Gastrocnemius medialis (tissue), 4 donors: ENCODE measurements around the gene PTPN23. TPM values are rescaled to one million over a fixed set of nuclear protein-coding genes. Genes with fewer than 3 reads are reported as not detected.

Experiments used
- ATAC-seq, 2 donors: fragments of 150-250 bp; one replicate each; pipeline ENCODE4 v1.9.1; 2016
- DNase-seq, 2 donors: peaks; one replicate each; pipeline ENCODE4 v3.0.0-alpha.2; 2019
- H3K27ac ChIP-seq, 4 donors: fragments of 200-600 bp; sonication (generic); 1 replicate in 1 of 4; 2 replicates in 3 of 4; pipeline ENCODE4 v1.5.1; 2016 to 2018; ENCODE audit warnings: mild to moderate bottlenecking in 2 of 4, moderate library complexity in 1 of 4
- H3K27me3 ChIP-seq, 3 donors: fragments of 200-600 bp; sonication (generic) in 2 of 3; 1 replicate in 1 of 3; 2 replicates in 2 of 3; pipeline versions ENCODE4 v1.5.1 to v1.6.0; 2016 to 2019; ENCODE audit warnings: mild to moderate bottlenecking in 1 of 3, moderate library complexity in 1 of 3
- H3K36me3 ChIP-seq, 2 donors: fragments of 200-600 bp; sonication (generic) in 1 of 2; one replicate each; pipeline ENCODE4 v1.5.1; 2017 to 2018
- H3K4me1 ChIP-seq, 2 donors: fragments of 200-600 bp; sonication (generic) in 1 of 2; one replicate each; pipeline ENCODE4 v1.5.1; 2016 to 2017; ENCODE audit warnings: mild to moderate bottlenecking in 2 of 2
- H3K4me3 ChIP-seq, 4 donors: fragments of 200-600 bp; sonication (generic) in 3 of 4; 1 replicate in 1 of 4; 2 replicates in 3 of 4; pipeline ENCODE4 v1.5.1; 2016 to 2019; ENCODE audit warnings: mild to moderate bottlenecking in 2 of 4
- H3K9me3 ChIP-seq, 3 donors: fragments of 200-600 bp; sonication (generic) in 2 of 3; 1 replicate in 1 of 3; 2 replicates in 2 of 3; pipeline ENCODE4 v1.5.1; 2016 to 2019
- POLR2A ChIP-seq, 2 donors: fragments of 450-650 bp; IDR thresholded peaks; one replicate each; pipeline ENCODE4 v1.6.1; 2017; ENCODE audit warnings: antibody characterized with exemption in 2 of 2, mild to moderate bottlenecking in 2 of 2, moderate library complexity in 2 of 2
- in situ Hi-C, 4 donors: fragments of 200-750 bp; cut with MboI; loops; one replicate each; pipeline versions ENCODE4 v1.15.0 to v1.8.0; 2017; ENCODE audit warnings: low sequenced_read_pairs in 4 of 4
- intact Hi-C: fragments of 100-400 bp; cut with DNase I; formaldehyde crosslinking; loops from one replicate; pipeline ENCODE4 v1.15.1; 2023; ENCODE audit warnings: low total_unique reads
- total RNA-seq, 4 donors: library from RNA; depleted of rRNA; stranded (reverse); fragments of >200 nt; gene quantifications; one replicate each; pipeline versions ENCODE4 v1.1.0 to v1.2.3, GENCODE V29; 2016
- TF ChIP-seq, protein P1 (sequence below), 5 experiments: fragments of 450-650 bp in 3 of 5; fragments of 200-600 bp in 2 of 5; sonication (generic) in 2 of 5; IDR thresholded peaks in 4 of 5; conservative IDR thresholded peaks in 1 of 5; 1 replicate in 4 of 5; 2 replicates in 1 of 5; pipeline ENCODE4 v1.5.1; 2016 to 2019; ENCODE audit warnings: antibody characterized with exemption in 5 of 5, mild to moderate bottlenecking in 3 of 5, moderate library complexity in 3 of 5

The PTPN23 gene
- total RNA-seq, 4 donors from 2014 or later: 10.5 to 37.3 (median 23.7) TPM

DNA sequence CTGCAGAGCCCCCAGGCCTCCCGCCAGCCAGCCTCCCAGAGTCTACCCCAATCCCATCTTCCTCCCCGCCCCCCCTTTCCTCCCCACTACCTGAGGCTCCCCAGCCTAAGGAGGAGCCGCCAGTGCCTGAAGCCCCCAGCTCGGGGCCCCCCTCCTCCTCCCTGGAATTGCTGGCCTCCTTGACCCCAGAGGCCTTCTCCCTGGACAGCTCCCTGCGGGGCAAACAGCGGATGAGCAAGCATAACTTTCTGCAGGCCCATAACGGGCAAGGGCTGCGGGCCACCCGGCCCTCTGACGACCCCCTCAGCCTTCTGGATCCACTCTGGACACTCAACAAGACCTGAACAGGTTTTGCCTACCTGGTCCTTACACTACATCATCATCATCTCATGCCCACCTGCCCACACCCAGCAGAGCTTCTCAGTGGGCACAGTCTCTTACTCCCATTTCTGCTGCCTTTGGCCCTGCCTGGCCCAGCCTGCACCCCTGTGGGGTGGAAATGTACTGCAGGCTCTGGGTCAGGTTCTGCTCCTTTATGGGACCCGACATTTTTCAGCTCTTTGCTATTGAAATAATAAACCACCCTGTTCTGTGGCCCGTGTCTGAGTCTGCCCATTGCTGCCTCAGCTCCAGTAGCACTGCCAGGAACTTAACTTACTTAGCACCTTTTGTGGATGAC is 32.2 kb downstream of the PTPN23 start:
- no peak overlapping the region for H3K4me3 ChIP-seq
- no peaks in the 10 kb centered on the region for H3K9me3 ChIP-seq
- no peaks in the 10 kb centered on the region for H3K27me3 ChIP-seq
- DNase-seq: no peak
- intact Hi-C loops (no loop called here), in situ Hi-C loops (no loop called here)
- peaks cover 0 to 83% of the 10 kb centered on the region in 2 donors for H3K36me3 ChIP-seq
- no peak overlapping the region for H3K27ac ChIP-seq
- no peak for ATAC-seq
- no peak for TF ChIP-seq POLR2A (IDR thresholded peaks at IDR 0.05)
- TF ChIP-seq, protein P1, sequence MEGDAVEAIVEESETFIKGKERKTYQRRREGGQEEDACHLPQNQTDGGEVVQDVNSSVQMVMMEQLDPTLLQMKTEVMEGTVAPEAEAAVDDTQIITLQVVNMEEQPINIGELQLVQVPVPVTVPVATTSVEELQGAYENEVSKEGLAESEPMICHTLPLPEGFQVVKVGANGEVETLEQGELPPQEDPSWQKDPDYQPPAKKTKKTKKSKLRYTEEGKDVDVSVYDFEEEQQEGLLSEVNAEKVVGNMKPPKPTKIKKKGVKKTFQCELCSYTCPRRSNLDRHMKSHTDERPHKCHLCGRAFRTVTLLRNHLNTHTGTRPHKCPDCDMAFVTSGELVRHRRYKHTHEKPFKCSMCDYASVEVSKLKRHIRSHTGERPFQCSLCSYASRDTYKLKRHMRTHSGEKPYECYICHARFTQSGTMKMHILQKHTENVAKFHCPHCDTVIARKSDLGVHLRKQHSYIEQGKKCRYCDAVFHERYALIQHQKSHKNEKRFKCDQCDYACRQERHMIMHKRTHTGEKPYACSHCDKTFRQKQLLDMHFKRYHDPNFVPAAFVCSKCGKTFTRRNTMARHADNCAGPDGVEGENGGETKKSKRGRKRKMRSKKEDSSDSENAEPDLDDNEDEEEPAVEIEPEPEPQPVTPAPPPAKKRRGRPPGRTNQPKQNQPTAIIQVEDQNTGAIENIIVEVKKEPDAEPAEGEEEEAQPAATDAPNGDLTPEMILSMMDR (IDR thresholded peaks at IDR 0.05 in 4 of 5, conservative IDR thresholded peaks at IDR 0.05 in 1 of 5): no peak
- no peaks in the 10 kb centered on the region for H3K4me1 ChIP-seq

DNA sequence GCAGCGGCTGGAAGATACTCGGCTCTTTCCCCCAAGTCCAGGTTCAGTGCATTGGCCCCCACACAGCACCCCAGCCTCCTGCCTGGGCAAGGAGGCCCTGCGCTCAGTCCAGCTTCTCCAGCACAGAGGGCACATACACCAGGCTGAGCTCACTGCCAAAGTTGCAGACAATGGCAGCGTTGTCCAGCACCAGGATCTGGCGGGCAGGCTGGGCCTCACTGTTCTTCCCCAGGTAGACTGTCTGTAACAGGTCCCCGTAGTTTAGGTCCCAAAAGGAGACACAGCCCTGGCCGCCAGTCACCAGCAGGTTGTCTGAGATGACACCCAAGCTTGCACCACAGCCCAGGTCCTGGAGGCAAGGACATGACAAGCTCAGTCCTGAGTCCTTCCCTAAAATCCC is 32.9 kb downstream of the PTPN23 start:
- no peaks in the 10 kb centered on the region for H3K9me3 ChIP-seq
- no peak overlapping the region for H3K27ac ChIP-seq
- DNase-seq: no peak
- no peak for TF ChIP-seq POLR2A (IDR thresholded peaks at IDR 0.05)
- TF ChIP-seq, protein P1 (IDR thresholded peaks at IDR 0.05 in 4 of 5, conservative IDR thresholded peaks at IDR 0.05 in 1 of 5): no peak
- no peaks in the 10 kb centered on the region for H3K27me3 ChIP-seq
- no peak for ATAC-seq
- intact Hi-C loops (no loop called here), in situ Hi-C loops (no loop called here)
- no peaks in the 10 kb centered on the region for H3K4me1 ChIP-seq
- H3K36me3 ChIP-seq: peaks cover 0 to 78% of the 10 kb centered on the region in 2 donors
- H3K4me3 ChIP-seq: no peak overlapping the region

DNA sequence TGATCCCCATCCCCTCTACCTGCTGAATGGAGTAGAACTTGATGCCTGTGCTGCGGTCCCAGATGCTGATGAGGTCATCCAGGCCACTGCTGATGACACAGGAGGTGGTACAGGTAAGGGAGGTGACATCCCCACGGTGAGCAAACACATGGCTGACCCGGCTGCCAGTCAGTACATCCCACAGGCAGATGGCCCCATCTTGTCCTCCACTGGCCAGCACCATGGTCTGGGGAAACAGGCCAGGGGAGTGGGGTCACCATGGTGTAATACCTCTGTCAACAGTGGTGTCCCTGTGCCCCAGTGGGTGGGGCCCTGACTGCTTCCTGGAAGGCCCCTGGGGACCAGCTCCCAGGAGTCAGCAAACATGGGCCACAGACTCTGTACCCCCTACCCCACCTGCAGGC is 33.3 kb downstream of the PTPN23 start:
- DNase-seq (no peak), ATAC-seq (no peak)
- Histone ChIP-seq H3K4me3 (no peak overlapping the region), H3K9me3 (no peaks in the 10 kb centered on the region), H3K27ac (no peak overlapping the region), H3K4me1 (no peaks in the 10 kb centered on the region), H3K27me3 (no peaks in the 10 kb centered on the region), H3K36me3 (peaks cover 0 to 78% of the 10 kb centered on the region in 2 donors)
- in situ Hi-C loops: no loop called here
- TF ChIP-seq, protein P1 (IDR thresholded peaks at IDR 0.05 in 4 of 5, conservative IDR thresholded peaks at IDR 0.05 in 1 of 5): no peak
- TF ChIP-seq POLR2A (IDR thresholded peaks at IDR 0.05): no peak
- intact Hi-C loops: no loop called here

DNA sequence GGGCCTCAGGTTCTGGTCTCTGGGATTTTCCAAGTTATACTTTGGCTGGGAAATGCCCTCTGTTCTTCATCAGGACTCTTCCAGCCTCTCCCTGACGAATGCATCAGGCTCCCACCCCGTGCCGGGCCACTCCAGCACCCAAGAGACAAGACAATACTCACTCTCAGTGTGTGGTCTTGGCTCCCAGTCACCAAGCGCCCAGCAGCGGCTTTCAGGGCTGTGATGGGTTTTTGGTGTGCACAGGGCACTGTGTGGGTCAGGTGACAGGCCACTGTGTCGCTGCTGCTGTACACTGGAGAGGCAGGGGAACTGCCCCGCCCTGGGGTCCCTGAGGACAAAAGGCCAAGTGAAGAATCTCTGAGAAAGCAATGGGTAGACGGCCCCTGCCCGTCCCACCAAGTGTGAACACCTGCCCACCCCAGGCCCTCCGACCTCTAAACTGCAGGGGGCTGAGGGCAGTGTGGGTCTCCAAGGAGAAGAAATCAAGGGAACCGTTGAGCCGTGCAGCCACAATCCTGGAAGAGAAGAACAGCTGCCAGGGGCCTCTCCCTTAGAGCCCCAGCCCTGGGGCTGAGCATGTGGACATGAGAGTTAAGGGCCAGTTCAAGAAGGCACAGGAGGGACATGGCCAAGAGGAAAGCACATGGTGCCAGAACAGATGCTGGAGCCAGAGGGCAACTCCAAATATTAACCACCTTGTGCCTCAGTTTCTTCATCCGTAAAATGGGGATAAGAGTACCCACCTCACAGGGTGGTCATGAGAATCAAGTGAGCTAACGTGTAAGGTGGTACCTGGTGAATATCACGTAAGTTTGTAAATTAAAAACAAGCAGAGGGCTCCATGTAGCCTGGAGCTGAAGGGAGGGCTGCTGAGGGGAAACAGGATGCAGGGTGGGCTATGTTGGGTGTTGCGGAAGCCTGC is 34.1 kb downstream of the PTPN23 start:
- TF ChIP-seq POLR2A (IDR thresholded peaks at IDR 0.05): no peak
- Histone ChIP-seq H3K36me3 (peaks cover 0 to 78% of the 10 kb centered on the region in 2 donors), H3K4me3 (no peak overlapping the region), H3K4me1 (no peaks in the 10 kb centered on the region), H3K27me3 (no peaks in the 10 kb centered on the region), H3K9me3 (no peaks in the 10 kb centered on the region), H3K27ac (no peak overlapping the region)
- no peak for ATAC-seq
- in situ Hi-C loops: no loop called here
- intact Hi-C loops: no loop called here
- no peak for DNase-seq

DNA sequence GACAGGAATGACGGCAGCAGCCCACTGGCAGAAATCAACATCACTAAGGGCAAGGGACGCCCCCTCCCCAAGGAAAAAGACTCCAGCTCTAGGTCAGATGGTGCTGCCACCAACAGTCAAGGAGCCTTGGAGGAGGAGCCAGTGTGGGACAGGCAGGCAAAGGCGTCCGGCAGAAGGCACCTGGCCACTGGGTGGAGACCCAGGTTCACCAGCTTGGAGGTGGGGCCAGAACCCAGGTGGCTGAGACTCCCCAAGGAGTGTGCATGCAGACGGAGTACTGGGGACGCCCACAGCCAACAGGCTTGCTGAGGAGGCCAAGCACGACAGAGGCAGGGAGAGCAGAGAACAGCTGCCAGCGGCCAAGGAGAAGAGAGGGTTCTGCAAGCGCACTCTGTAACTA is 35.2 kb downstream of the PTPN23 start:
- peaks cover 0 to 76% of the 10 kb centered on the region in 2 donors for H3K36me3 ChIP-seq
- TF ChIP-seq POLR2A (IDR thresholded peaks at IDR 0.05): no peak
- TF ChIP-seq, protein P1 (IDR thresholded peaks at IDR 0.05 in 4 of 5, conservative IDR thresholded peaks at IDR 0.05 in 1 of 5): no peak
- DNase-seq (no peak), ATAC-seq (no peak)
- peaks cover 0 to under 1% of the 10 kb centered on the region in 2 donors for H3K4me1 ChIP-seq
- H3K27me3 ChIP-seq: no peaks in the 10 kb centered on the region
- no peak overlapping the region for H3K4me3 ChIP-seq
- in situ Hi-C loops: no loop called here
- H3K27ac ChIP-seq: no peak overlapping the region
- H3K9me3 ChIP-seq: no peaks in the 10 kb centered on the region
- intact Hi-C loops: no loop called here
